GM21367 (cell line): Measurements from ENCODE around the gene RBM12.
A peak's percentile ranks its signal among the peaks of the same experiment; 100 is the strongest.
"Not testable (repeated sequence)": the region's sequence is repeated elsewhere in the genome, so short reads cannot be mapped to it uniquely, and the experiment has no call there.

ENCODE experiments used
- ATAC-seq: cut with Tn5 transposase; IDR thresholded peaks from one replicate; pipeline ENCODE4 v1.9.1; 2021; ENCODE audit not compliant: unreplicated experiment

RBM12 gene

DNA sequence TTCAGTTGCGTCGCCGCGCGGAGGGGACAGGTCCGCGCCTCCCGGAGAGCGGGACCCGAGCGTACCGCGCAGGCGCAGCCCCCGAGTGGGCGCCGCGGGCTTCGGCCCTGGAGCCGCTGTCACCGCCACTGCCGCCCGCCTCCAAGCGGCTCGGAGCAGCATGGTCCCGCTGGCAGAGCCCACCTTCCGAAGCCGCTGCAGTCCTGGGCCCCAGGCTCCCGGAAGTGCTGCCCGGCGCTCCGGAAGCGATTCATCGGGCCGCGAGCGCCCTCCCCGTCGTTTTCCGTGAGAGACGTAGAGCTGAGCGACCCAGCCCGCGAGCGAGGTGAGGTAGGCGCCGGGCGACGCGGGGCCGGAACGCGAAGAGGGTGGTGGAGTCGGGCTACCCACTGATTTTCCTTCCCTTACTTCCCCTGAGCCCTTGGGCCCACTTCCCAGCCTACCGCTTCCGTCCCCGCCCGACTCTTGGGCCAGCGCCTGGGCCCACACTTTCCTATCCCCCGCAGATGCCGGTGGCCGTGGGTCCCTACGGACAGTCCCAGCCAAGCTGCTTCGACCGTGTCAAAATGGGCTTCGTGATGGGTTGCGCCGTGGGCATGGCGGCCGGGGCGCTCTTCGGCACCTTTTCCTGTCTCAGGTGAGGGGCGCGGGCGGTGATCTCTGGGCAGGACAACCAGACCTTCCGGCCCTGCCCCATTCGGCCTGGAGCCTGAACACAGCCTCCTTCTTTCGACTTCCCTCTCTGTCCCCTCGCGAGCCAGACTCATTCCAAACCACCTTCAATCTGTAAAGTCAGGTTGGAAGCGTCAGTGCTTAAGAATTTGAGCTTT, 34.6 kb upstream of the RBM12 start, which contains the start of the genes NFS1 and ROMO1:
Gene NFS1 (minus strand): TSS at position 226 of the 830 bp plus-strand sequence. CDS start 64 bp downstream, at position 162.
Gene ROMO1 (plus strand): TSS at position 279 of the 830 bp plus-strand sequence. CDS start 228 bp downstream, at position 507.
- ATAC-seq = peak; percentile 62

GRCh38 chr20:35698298-35699126, 33.8 kb upstream of the RBM12 start:
- no peak for ATAC-seq

GRCh38 chr20:35697696-35698297, 33.1 kb upstream of the RBM12 start:
- no peak for ATAC-seq

DNA sequence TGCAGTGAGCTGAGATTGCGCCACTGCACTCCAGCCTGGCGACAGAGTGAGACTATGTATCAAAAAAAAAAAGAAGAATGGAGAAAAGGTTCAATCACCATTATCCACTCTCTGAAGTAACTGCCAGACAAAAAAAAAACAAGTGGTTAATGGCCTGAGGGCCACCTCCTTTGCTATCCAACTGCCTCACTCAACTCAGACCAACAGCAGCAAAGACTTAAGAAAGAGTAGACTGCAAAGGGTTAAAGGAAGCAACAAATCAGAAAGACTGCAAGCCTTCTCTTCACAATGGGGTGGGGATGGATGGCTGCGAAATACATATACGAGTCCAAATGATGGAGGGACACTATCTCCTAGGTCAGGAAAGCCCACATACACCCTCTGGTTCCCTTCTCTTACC, 31.3 kb upstream of the RBM12 start:
- ATAC-seq = no peak

GRCh38 chr20:35695245-35695749, 30.6 kb upstream of the RBM12 start:
- no peak for ATAC-seq

DNA sequence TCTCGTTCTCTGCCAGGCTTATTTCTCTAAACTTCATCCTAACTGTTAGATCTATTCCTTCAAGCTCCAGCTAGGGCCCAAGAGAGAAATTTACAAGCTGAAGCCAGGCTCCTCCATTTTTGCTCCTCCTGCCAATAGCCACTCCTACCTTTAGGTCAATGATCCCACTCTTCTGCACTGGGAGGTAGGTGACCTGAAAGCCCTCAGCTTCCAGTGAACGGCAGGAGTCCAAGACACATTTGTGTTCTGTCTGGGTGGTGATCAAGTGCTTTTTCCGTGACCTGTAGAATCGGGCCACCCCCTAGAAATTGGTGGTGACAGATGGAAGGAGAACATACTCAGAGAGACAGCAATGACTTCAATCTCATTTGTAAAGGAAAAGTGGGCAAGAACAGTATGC, 25.6 kb upstream of the RBM12 start:
- ATAC-seq = no peak

- ATAC-seq = not testable (repeated sequence)
These were observed 22.2 kb upstream of the RBM12 start for GRCh38 chr20:35686872-35687271.

GRCh38 chr20:35685368-35685767, 20.7 kb upstream of the RBM12 start:
- ATAC-seq = not testable (repeated sequence)

GRCh38 chr20:35681960-35682359, 17.3 kb upstream of the RBM12 start:
- ATAC-seq = no peak

DNA sequence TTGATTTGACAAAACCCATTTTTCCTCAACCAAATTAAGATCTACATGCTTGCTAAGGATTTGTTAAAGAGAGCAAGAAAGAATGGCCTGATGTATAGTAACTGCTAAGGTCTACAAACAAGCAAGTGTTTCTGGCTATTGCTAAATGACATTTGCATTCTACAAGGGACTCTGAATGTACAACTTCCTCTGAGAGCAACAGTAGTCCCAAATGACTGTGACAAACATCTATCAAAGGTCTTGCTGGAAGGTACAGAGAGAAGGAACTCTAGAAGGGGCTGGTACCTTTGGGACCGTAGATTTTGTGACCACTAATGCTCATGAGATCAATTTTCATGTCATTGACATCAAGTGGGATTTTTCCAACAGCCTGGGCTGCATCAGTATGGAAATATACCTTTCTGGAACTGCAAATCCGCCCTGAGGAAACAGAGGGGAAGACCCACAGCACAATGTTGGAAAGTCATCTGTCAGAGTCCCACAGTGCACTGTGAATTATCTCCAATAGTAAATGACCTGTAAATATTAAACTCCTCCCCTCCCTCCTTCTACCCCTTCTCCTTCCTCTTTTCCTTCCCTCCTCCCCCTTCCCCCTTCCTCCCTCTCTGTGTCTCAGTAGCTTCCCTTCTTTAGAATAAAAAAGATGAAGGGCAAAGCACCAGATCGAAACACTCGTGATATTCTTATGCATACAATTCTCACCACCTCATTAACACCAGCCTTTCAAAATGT, 15.9 kb upstream of the RBM12 start:
- ATAC-seq = no peak

GRCh38 chr20:35674921-35675320, 10.2 kb upstream of the RBM12 start:
- ATAC-seq = no peak

DNA sequence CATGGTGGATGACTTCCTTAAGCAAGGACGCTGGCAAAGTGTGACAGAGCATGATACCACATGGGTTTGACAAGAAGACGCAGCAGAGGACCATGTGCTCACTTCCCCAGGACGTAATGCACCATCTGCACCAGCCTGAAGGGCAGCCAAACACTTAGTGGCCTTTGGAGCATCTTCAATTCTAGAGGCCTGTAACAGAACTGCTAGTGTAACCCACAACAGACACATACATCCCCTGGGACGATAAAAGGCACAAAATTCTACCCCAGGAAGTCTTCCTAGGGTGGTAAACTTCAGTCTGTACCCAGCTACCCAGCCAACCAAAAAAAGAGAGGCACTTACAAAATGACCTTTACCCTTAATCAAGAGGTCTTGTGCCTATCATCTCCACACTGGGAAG, 9.2 kb upstream of the RBM12 start:
- no peak for ATAC-seq

GRCh38 chr20:35669681-35670080, 5.0 kb upstream of the RBM12 start:
- no peak for ATAC-seq

GRCh38 chr20:35669221-35669620, 4.5 kb upstream of the RBM12 start:
- ATAC-seq = no peak

DNA sequence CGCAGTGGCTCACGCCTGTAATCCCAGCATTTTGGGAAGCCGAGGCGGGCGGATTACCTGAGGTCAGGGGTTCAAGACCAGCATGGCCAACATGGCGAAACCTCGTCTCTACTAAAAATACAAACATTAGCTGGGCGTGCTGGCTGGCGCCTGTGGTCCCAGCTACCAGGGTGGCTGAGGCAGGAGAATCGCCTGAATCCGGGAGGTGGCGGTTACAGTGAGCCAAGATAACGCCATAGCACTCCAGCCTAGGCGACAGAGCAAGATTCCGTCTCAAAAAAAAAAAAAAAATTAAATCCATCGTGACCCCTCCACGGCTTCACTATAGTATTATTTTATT, 1.2 kb upstream of the RBM12 start:
- ATAC-seq = no peak

GRCh38 chr20:35663516-35664465, 909 bp downstream of the RBM12 start:
- peak; percentile 14 for ATAC-seq

DNA sequence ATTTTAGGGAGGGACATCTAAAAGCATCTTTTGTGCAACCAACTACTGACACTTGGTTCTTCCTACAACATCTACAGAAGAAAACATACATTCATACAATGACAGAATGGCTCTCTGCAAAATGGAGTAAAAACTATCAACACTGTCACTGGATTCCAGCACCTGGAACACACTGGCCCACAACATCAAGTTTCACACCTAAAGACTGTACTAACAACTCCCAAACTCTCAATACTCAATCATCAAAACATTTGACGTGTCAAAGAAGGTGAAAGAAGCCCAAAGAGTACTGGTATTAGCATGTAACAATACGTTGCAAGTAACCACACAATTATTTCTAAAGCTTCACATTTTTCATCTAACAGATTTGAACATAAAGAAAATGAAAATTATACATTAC, 2.1 kb downstream of the RBM12 start:
- ATAC-seq = no peak

DNA sequence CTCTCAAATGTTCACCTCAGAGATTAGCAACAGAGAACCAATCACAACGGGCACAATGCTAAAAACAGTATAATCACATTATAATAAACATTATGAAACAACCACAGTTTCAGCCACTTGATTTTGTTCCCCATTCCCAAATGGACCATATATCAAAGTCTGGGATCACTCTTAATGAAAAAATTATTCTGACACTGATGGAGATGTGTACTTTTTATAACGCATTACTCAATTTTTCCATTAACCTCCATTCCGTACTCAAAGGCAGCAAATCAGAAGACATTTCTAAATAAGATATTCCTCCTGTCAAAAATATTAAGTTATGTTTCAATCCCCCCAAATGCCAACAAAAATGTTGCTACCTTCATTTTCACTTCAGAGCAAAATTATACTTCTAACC, 2.8 kb downstream of the RBM12 start:
- ATAC-seq = no peak

DNA sequence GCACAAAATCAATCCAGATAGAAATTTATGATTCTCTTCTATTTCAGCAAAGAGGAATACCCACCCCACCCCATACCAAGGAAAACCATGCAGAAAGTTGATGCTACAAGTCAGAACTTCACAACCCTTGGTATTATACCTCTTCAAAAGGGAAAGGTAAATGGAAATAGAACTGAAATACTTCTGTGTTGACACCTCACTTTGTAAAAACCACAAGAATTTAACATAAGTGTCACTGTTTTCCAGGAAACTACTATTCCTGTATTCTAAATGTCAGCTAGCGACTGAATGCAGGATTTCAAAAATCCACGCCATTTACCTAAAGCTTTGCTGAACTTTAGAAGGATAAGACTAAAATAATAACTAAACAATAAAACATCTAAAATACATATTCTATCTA, 3.6 kb downstream of the RBM12 start:
- no peak for ATAC-seq
